ENCODE data around the gene DMRT1.

The DMRT1 gene

DNA sequence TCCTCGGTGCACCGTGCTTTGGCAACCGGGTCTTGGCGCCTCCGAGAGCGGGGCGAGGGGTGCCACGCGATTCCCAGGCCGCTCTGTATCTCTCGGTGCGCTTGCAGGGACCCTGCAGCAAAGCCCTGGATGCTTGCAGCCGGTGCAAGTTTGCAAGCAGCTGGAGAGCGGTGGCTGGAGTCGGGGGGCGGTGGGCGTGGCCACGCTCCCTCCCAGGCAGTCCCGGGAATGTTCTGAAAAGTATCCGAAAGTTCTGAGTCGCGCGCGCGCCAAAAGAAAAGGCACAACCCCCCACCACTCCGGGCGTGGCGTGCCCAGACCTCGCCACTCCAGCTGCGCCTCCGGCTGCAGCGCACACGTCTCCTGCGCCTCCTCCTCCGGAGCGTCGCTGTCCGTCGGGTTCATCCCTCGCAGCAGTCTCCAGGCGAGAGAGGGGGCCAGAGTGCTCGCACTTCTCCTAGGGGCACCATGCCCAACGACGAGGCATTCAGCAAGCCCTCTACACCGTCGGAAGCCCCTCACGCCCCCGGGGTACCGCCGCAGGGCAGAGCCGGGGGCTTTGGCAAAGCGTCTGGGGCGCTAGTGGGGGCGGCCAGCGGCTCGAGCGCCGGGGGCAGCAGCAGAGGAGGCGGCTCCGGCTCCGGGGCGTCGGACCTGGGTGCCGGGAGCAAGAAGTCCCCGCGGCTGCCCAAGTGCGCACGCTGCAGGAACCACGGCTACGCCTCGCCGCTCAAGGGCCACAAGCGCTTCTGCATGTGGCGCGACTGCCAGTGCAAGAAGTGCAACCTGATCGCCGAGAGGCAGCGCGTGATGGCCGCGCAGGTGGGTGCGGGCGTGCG, at the start of gene DMRT1:
DMRT1 (plus strand) TSS at position 327 of the 839 bp plus-strand sequence; CDS start at position 469, 142 bp downstream.
- no peak for DNase-seq

DNA sequence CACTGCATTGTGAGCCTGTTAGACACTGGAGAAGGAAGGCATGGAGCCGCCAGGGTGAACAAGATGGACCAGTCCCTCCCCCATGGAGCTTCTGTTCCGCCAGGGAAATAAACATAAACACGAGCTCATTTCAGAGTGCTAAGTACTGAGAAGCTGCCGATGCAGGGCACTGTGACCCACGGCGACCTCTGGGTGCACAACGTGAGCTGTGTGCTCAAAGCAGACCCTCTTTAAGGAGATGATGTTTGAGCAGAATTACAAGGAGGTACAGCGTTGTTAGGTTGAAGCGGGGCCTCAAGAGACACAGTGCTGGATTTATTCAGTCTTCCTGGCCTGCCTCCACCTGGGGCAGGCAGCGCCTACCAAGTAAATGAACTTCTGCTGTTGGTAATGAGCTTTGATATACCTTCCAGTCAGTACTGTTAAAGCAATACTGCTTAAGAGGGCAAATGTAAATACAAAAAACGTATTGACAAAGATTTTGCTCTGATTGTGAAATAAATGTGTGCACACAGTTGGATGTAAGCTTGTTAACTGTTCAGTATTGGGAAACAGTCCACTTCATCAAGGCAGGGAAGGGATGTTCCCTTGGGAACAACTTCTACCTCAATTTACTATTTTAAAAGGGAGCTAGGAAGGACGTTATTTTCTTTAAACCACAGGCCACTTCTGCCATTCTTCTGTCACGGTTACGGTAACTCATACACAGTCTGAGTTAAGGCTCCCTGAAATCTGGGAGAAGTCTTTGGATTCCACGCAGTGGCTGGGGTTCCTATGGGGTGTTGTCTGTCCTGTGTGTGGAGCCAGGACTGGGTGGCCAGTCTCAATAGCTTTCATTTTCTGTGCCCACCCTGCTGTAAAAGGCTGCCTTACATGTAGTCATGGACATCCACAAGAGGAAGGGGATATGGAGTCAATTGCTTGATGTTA, 48.9 kb upstream of the DMRT1 start:
- DNase-seq, result no peak

GRCh38 chr9:794386-794785, 47.1 kb upstream of the DMRT1 start:
- DNase-seq, result no peak

DNA sequence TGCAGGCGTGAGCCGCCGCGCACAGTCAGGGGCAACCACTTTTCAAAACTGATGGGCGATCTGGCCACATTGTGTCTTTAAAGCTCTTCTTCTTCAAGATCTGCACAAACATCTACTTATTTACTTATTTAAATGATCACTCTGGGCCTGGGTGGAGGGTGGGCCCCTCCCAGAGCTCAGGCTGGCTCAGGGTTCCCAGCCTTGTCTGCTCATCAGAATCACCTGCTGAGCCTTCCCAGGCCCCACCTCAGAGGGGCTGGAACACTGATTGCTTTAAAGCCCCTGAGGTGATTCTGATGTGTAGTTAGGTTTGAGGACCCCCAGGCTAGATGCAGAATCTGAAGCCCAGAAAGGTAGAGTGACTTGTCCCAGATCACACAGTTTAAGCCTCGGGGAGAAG, 45.6 kb upstream of the DMRT1 start:
- DNase-seq, result no peak

DNA sequence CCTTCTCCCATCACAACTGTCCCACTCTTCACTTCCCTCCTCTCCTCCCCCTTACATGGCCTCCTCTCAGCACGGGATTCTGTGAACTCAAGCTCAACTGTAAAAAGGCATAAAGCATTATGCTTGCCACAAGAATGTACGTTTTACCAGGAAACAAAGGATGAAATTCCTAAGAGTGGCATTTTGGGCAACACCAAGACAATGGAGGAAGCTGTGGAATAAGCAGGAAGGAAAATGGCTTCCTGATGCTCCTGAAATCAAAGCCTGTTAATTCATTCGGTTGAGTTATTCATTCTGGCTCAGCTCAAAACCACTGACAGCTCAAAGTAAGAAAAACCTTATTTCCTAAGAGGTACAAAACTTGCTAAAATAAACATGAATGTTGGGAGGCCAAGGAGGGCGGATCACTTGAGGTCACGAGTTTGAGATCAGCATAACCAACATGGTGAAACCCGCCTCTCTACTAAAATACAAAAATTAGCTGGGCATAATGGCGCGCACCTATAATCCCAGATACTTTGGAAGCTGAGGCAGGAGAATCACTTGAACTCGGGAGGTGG, 40.8 kb upstream of the DMRT1 start:
- no peak for DNase-seq

DNA sequence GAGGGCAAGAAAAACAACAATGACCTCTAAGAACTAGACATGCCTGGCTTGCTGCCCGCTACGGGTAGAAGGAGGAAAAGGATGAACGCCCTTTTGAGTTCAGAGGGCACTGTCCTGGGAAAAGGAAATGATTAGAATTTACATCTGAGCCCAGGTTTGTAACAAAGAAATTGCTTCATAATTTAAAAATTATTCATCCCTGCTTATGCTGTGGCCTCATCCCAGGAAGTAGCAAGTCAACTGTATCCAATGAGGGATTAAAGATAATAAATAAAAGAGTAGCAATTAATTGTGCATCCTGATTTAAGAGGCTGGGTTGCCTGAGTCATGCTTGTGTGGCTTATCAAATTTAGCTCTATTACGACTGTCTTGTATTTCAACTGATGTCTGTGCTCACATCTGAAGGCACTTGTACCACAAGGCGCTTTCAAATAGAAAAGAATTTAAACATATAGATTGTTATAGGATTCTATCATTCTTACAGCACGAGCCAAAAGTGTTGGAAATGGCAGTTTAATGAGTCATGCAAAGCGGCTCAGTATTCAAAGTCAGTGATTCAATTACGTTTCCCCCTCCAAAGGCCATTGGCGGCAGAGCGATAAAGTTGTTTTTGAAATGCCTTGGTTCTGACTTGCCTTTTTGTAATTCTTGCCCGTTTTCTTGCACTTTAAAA, 40.0 kb upstream of the DMRT1 start:
- DNase-seq, result no peak

DNA sequence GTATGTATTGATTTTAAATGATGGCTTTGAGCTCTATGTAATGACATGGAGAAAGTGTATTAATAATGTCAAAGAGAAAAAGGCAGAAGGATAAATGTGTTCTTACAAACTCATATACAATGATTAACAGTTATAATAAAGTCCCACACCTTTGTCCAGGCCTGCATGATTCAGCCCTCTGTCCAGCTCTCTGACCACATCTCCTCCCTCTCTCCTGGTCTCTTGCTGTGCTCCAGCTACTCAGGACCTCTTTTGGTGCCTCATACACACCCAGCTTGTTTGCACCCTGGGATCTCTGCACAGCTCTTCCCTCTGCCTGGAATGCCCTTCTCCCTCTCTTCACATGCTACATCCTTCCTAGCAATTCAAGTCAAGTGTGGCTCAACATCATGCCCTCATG, 37.5 kb upstream of the DMRT1 start:
- DNase-seq, result no peak

DNA sequence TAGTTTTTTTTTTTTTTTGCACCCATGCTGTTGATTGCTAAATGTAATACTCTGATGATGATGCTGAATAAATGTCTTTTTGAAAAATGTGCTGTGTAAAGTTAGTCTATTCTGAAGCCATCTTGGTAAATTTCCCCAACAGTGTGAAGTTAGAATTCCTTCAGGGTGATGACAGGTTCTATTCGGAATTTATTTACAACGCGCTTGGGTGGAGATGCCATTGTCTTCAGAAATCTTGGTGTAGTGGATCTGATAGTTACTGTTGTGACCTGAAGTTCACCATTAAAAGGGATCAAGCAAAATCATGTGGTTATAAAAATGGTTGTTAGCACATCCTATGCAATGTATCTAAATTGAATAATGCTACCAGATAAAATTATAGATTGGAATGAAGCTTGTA, 36.3 kb upstream of the DMRT1 start:
- DNase-seq, result no peak

GRCh38 chr9:806285-807156, 35.0 kb upstream of the DMRT1 start:
- DNase-seq, result peak in 1 of 2 donors; percentile 45

- no peak for DNase-seq
Measured at GRCh38 chr9:811106-811531, 30.4 kb upstream of the DMRT1 start.

DNA sequence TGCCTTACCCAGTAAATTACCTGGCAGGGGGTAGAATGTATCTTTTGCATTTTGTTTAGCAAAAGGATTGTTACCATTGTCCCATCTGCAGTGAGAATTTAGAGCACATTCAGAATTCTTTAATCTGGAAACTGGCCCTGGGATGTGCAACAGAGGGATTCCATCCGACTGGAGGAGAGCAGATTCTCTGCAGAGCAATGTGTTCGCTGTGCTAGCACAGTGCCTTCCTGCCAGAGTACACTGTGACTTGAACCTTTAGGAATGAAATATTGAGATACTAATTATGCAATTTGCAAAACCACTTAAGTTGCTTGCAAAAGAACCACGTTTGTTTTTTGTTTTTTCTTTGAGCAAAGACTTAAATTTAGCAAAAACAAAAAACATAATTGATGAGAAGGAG, 22.5 kb upstream of the DMRT1 start:
- DNase-seq, result no peak

DNA sequence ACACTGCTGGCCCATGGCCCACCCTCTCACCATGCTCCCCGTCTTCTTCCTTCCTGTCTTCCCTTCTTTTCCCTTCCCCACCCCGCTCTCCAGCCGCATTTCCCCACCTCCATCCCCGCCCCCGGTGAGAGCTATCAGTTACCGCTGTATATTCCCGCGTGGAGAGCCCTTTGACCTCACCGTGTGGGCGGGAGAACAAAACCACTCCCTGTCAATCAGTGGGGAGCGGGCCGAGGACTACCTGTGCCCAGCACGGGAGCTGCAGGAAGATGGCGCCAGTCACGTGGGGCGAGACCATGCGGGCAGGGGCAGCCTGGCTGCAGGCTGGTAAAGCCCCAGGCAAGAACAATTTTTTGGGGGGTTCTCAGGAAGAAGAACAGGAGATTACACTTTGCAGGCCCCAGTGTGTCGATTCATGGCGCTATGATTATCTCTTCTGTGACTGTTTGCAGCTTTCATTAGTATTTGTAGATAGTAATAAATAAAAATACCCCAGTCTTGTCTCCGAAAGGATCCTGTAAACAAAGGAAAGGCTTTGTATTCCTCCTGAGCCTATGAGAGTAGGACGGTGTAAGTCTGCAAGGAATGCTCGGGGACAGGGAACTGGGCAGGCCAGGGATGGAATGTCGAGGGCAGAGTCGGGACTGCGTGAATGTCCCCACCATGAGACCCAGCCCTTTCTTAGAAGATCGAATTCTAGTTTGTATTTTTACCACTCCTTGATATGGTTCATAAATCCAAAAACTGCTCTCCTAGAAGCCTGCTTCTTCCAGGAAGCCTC, 14.8 kb upstream of the DMRT1 start:
- DNase-seq, result no peak

- DNase-seq, result no peak
Measured at GRCh38 chr9:840343-840742, 1.2 kb upstream of the DMRT1 start.

- DNase-seq, result no peak
Measured at GRCh38 chr9:842635-843426, 1.3 kb downstream of the DMRT1 start.

DNA sequence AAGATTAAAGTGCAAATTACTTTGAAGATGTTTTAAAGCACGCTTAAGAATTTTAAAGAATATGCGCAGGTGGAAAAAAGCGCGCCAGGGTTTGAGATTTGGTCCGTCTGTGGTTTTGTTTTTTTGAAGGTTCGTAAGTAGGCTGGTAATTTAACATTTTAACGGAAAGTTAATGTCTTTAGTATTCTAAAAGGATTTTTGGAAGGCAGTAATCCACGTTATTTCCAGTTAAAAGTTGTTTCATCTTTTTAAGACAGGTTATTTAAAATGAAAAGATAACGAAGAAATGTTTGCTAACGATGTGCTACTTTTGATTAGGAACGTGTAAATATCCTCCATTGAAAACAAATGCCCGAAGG, 1.9 kb downstream of the DMRT1 start:
- DNase-seq, result no peak

- no peak for DNase-seq
Measured at GRCh38 chr9:846852-847251, 5.4 kb downstream of the DMRT1 start.

DNA sequence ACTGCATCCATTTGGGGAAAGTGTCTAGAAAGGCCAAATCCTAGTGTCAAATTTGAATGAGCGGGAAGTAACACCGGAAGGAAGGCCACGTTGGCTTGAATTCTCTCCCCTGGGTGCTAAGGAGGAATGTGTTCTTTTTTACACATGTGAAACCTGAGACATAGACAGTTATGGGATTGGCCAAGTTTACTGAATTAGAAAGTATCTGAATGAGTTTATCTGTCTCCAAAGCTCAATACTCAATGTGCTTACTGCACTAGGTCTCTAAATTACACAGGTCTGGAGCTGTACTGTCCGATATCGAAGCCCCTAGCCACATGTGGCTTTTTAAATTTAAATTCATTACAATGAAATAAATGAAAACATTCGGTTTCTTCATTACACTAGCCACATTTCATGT, 6.0 kb downstream of the DMRT1 start:
- DNase-seq, result no peak

GRCh38 chr9:849431-849830, 7.9 kb downstream of the DMRT1 start:
- DNase-seq, result no peak

- DNase-seq, result no peak
Measured at GRCh38 chr9:852539-852938, 11.0 kb downstream of the DMRT1 start.

DNA sequence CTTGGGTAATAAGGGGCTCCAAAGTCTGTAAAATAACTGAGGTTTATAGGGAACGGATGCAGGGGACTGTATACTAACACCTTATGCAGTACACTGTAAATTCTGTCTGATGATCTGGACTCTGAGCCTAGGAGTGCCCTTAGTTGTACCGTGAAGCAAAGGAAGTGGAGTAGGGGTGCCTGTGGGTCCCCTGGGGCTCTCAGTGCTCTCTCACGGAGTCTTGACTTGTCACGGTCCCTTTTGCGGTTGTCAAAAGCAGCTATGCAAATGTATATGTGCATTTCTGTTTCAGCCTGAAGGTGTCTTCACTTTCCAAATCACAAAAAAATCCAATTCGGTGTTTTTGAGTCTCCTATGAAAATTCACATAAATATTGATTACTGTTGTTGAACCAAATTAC, 17.8 kb downstream of the DMRT1 start:
- DNase-seq, result no peak
